ENCODE measurements around the gene MACROH2A2. TPM values are rescaled to one million over a fixed set of nuclear protein-coding genes. Genes with fewer than 3 reads are reported as not detected.
A peak's percentile ranks its signal among the peaks of the same experiment; 100 is the strongest.

MACROH2A2 gene
- total and polyA plus RNA-seq, 2 of the 13 experiments (the other 11 are each of a cell fraction or from before 2014, with no cell fraction given) = 9.8 to 43.1 TPM

DNA sequence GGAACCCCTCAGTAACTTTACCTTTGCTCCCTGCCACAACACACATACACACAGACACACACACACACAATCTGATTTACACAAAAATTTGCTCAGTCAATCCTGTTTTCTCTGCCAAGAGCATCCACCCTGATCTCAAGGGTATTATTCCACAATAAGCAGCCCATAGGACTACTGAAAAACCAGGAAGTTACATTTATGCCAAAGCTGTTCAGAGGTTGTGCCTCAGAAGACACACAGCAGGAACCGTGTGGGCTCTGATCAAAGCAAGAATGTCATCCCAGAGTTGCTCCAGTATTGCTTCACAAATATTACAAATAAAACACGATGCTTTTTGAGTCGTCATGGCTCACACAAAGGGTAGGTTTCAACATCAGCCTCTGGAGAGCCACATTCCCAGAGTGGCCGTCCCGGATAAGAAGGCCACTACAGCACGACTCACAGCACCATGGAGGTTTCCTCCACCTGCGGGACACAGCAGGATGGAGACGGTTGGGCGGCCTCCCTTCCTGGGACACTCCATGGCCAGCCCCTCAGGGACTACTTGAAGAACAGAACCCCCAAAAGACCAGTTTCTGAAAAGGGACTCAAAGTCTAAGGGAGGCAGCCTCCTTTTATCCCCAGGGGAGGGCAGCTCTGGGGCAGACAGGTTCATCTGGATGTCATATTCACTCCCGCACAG, 78.4 kb downstream of the MACROH2A2 start (continued):
- TF ChIP-seq TEAD3 (CRISPR knock-in tag; optimal IDR thresholded peaks at IDR 0.05; ENCODE audit: borderline replicate concordance) (peak; percentile 50), ZNF574 (CRISPR knock-in tag; IDR thresholded peaks at IDR 0.05) (peak; percentile 19; the same call in 1 of the 2 replicates), HDAC2 (CRISPR knock-in tag; IDR thresholded peaks at IDR 0.05) (0 out of 2 replicates have a peak, but pooled peaks have one; percentile 16), ZNF776 (CRISPR knock-in tag; IDR thresholded peaks at IDR 0.05) (0 out of 2 replicates have a peak, but pooled peaks have one; percentile 50), ZNF589 (CRISPR knock-in tag; conservative IDR thresholded peaks at IDR 0.05) (no peak), MBD4 (IDR thresholded peaks at IDR 0.05; ENCODE audit: borderline replicate concordance, low read length) (0 out of 2 replicates have a peak, but pooled peaks have one; percentile 34), ZNF264 (CRISPR knock-in tag; IDR thresholded peaks at IDR 0.05) (peak; percentile 59; the same call in 1 of the 2 replicates), TRIM24 (CRISPR knock-in tag; IDR thresholded peaks at IDR 0.05) (no peak), SPEN (CRISPR knock-in tag; IDR thresholded peaks at IDR 0.05; ENCODE audit: low read depth) (0 out of 2 replicates have a peak, but pooled peaks have one; percentile 18), SRSF1 (optimal IDR thresholded peaks at IDR 0.05; ENCODE audit: low read depth, low read length) (no peak), SMAD3 (CRISPR knock-in tag; IDR thresholded peaks at IDR 0.05) (peak; percentile 84), ZBTB39 (CRISPR knock-in tag; IDR thresholded peaks at IDR 0.05) (no peak), ARHGAP35 (CRISPR knock-in tag; IDR thresholded peaks at IDR 0.05; ENCODE audit: borderline replicate concordance) (no peak), CEBPG (CRISPR knock-in tag; IDR thresholded peaks at IDR 0.05) (peak; percentile 88), ZNF382 (CRISPR knock-in tag; IDR thresholded peaks at IDR 0.05; ENCODE audit: borderline replicate concordance) (no peak)
- TF ChIP-seq, protein P1, sequence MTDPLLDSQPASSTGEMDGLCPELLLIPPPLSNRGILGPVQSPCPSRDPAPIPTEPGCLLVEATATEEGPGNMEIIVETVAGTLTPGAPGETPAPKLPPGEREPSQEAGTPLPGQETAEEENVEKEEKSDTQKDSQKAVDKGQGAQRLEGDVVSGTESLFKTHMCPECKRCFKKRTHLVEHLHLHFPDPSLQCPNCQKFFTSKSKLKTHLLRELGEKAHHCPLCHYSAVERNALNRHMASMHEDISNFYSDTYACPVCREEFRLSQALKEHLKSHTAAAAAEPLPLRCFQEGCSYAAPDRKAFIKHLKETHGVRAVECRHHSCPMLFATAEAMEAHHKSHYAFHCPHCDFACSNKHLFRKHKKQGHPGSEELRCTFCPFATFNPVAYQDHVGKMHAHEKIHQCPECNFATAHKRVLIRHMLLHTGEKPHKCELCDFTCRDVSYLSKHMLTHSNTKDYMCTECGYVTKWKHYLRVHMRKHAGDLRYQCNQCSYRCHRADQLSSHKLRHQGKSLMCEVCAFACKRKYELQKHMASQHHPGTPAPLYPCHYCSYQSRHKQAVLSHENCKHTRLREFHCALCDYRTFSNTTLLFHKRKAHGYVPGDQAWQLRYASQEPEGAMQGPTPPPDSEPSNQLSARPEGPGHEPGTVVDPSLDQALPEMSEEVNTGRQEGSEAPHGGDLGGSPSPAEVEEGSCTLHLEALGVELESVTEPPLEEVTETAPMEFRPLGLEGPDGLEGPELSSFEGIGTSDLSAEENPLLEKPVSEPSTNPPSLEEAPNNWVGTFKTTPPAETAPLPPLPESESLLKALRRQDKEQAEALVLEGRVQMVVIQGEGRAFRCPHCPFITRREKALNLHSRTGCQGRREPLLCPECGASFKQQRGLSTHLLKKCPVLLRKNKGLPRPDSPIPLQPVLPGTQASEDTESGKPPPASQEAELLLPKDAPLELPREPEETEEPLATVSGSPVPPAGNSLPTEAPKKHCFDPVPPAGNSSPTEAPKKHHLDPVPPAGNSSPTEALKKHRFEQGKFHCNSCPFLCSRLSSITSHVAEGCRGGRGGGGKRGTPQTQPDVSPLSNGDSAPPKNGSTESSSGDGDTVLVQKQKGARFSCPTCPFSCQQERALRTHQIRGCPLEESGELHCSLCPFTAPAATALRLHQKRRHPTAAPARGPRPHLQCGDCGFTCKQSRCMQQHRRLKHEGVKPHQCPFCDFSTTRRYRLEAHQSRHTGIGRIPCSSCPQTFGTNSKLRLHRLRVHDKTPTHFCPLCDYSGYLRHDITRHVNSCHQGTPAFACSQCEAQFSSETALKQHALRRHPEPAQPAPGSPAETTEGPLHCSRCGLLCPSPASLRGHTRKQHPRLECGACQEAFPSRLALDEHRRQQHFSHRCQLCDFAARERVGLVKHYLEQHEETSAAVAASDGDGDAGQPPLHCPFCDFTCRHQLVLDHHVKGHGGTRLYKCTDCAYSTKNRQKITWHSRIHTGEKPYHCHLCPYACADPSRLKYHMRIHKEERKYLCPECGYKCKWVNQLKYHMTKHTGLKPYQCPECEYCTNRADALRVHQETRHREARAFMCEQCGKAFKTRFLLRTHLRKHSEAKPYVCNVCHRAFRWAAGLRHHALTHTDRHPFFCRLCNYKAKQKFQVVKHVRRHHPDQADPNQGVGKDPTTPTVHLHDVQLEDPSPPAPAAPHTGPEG (CRISPR knock-in tag; IDR thresholded peaks at IDR 0.05) = 0 out of 2 replicates have a peak, but pooled peaks have one; percentile 52
- TF ChIP-seq, protein P2, sequence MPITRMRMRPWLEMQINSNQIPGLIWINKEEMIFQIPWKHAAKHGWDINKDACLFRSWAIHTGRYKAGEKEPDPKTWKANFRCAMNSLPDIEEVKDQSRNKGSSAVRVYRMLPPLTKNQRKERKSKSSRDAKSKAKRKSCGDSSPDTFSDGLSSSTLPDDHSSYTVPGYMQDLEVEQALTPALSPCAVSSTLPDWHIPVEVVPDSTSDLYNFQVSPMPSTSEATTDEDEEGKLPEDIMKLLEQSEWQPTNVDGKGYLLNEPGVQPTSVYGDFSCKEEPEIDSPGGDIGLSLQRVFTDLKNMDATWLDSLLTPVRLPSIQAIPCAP (CRISPR knock-in tag; IDR thresholded peaks at IDR 0.05; ENCODE audit: low read depth) = no peak
